DND-41 (cell line): Measurements from ENCODE around the gene LRP8.

ENCODE experiments used
- ATAC-seq: fragments of 200-7000 bp; cut with Tn5 transposase; 3 replicates; pipeline ENCODE4 v1.9.1; 2021; ENCODE audit warnings: low read depth; ENCODE audit not compliant: insufficient read depth
- DNase-seq: peaks from one replicate; pipeline ENCODE4 v3.0.0-alpha.2; 2020
- H2AFZ ChIP-seq: 2 replicates; pipeline ENCODE4 v1.6.0; 2012; ENCODE audit warnings: low read depth, low read length
- H3K27ac ChIP-seq: 2 replicates; pipeline ENCODE4 v1.5.1; 2012; ENCODE audit warnings: low read length, inconsistent platforms
- H3K27me3 ChIP-seq: fragments of 200-600 bp; sonication (generic); 2 replicates; pipeline ENCODE4 v1.6.0; 2012; ENCODE audit warnings: low read length, mild to moderate bottlenecking, inconsistent platforms; ENCODE audit not compliant: insufficient read depth, poor library complexity
- H3K36me3 ChIP-seq: 2 replicates; pipeline ENCODE4 v1.5.1; 2012; ENCODE audit warnings: low read length, inconsistent platforms; ENCODE audit not compliant: insufficient read depth
- H3K4me1 ChIP-seq: 2 replicates; pipeline ENCODE4 v1.5.1; 2012; ENCODE audit warnings: mild to moderate bottlenecking, low read length; ENCODE audit not compliant: insufficient read depth
- H3K4me2 ChIP-seq: 2 replicates; pipeline ENCODE4 v1.6.0; 2012; ENCODE audit warnings: mild to moderate bottlenecking, moderate library complexity, low read length, inconsistent platforms; ENCODE audit not compliant: insufficient read depth
- H3K4me3 ChIP-seq, 2 experiments: fragments of 200-600 bp in 1 of 2; shearing (Covaris generic) in 1 of 2; 2 replicates each; pipeline ENCODE4 v1.5.1; 2012 to 2016; ENCODE audit warnings: inconsistent platforms in 2 of 2, low read length in 2 of 2, mild to moderate bottlenecking in 2 of 2, low read depth in 1 of 2, moderate library complexity in 1 of 2
- H3K79me2 ChIP-seq: 2 replicates; pipeline ENCODE4 v1.6.0; 2012; ENCODE audit warnings: low read length, inconsistent platforms; ENCODE audit not compliant: insufficient read depth
- H3K9ac ChIP-seq: 2 replicates; pipeline ENCODE4 v1.6.0; 2012; ENCODE audit warnings: low read depth, mild to moderate bottlenecking, inconsistent platforms, low read length, moderate library complexity
- H3K9me3 ChIP-seq: 2 replicates; pipeline ENCODE4 v1.5.1; 2012; ENCODE audit warnings: low read length, moderate library complexity, mild to moderate bottlenecking, inconsistent platforms; ENCODE audit not compliant: insufficient read depth, severe bottlenecking
- H4K20me1 ChIP-seq: 2 replicates; pipeline ENCODE4 v1.6.0; 2012; ENCODE audit warnings: low read length; ENCODE audit not compliant: insufficient read depth
- EZH2 ChIP-seq: IDR thresholded peaks from 3 replicates; pipeline ENCODE4 v1.6.1; 2012; ENCODE audit warnings: borderline replicate concordance, low read depth, mild to moderate bottlenecking, moderate library complexity, low read length, inconsistent platforms; ENCODE audit not compliant: severe bottlenecking
- TF ChIP-seq, protein P1 (sequence below): IDR thresholded peaks from 2 replicates; pipeline ENCODE4 v1.5.1; 2012; ENCODE audit warnings: borderline replicate concordance, low read length, moderate library complexity, mild to moderate bottlenecking; ENCODE audit not compliant: poor library complexity, severe bottlenecking; ENCODE audit errors: extremely low read depth

LRP8 gene

DNA sequence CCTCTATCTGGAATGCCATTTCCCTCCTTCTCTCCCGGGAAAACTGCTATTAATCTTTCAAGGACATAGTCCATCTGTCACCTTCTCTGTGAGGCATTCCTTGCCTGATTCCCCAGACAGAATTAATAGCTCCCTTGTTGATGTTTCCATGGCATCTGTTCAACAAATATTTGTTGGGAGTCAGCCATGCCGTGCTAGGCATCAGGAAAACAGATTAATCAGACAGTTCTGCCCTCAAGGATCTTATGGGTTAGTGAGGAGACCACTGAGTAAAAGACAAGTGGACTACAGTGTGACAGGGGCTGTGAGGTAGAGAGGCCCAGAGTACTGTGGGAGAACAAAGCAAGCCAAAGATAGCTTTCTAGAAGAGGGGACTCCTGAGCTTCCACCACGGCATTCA, 78.2 kb downstream of the LRP8 start:
- Histone ChIP-seq H3K4me1 (no peaks in the 10 kb centered on the region), H3K27me3 (no peaks in the 10 kb centered on the region), H3K4me3 (no peak overlapping the region), H3K36me3 (peaks cover 93% of the 10 kb centered on the region), H4K20me1 (no peaks in the 10 kb centered on the region), H3K9ac (no peak overlapping the region), H3K9me3 (no peaks in the 10 kb centered on the region), H3K4me2 (no peak overlapping the region), H3K27ac (no peak overlapping the region), H2AFZ (no peak overlapping the region), H3K79me2 (no peaks in the 10 kb centered on the region)
- no peak for DNase-seq
- no peak for TF ChIP-seq EZH2
- TF ChIP-seq, protein P1, sequence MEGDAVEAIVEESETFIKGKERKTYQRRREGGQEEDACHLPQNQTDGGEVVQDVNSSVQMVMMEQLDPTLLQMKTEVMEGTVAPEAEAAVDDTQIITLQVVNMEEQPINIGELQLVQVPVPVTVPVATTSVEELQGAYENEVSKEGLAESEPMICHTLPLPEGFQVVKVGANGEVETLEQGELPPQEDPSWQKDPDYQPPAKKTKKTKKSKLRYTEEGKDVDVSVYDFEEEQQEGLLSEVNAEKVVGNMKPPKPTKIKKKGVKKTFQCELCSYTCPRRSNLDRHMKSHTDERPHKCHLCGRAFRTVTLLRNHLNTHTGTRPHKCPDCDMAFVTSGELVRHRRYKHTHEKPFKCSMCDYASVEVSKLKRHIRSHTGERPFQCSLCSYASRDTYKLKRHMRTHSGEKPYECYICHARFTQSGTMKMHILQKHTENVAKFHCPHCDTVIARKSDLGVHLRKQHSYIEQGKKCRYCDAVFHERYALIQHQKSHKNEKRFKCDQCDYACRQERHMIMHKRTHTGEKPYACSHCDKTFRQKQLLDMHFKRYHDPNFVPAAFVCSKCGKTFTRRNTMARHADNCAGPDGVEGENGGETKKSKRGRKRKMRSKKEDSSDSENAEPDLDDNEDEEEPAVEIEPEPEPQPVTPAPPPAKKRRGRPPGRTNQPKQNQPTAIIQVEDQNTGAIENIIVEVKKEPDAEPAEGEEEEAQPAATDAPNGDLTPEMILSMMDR = no peak
- ATAC-seq = no peak

DNA sequence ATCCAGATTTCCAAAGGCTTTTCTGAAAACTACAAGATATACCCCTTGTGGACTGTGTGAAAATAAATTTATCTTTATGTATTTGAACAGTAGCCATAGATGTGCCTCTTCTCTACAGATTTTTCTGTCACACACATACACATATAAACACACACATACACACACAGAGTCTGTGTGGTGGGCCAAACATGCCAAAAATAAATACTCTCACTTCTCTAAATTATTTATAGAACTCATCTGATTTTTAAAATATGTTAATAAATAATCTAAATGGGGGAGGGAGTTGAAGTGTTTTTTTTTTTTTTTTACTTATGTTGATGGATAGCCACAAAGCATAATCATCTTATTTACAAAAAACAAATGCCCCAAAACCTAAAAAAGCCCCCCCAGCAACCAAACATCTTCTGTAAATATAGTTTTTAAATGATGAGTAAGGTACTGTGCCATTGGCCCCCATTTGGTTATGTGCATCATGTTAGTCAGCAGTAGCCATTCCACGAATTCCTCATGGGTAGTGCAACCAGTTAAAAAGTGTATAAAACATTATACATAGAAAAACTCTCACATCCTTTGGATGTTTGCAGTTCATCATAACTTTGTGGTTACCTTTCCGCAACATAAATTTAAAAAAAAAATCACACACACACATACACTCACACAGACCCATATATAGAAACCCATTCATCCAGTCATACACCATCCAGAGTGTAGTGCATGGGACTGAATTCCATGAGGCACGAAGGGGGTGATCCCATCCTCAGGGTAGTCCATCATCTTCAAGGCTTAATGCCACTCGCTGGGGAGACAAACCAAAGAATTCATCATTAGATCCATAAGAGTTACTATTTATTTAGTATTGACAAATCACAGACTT, 81.4 kb downstream of the LRP8 start:
- Histone ChIP-seq H4K20me1 (no peaks in the 10 kb centered on the region), H3K36me3 (peaks cover 74% of the 10 kb centered on the region), H3K79me2 (no peaks in the 10 kb centered on the region), H3K27me3 (no peaks in the 10 kb centered on the region), H3K4me3 (no peak overlapping the region), H3K9ac (no peak overlapping the region), H3K4me1 (no peaks in the 10 kb centered on the region), H3K27ac (no peak overlapping the region), H3K9me3 (no peaks in the 10 kb centered on the region), H3K4me2 (no peak overlapping the region), H2AFZ (no peak overlapping the region)
- no peak for TF ChIP-seq EZH2
- TF ChIP-seq, protein P1 = no peak
- DNase-seq (no peak), ATAC-seq (no peak)

DNA sequence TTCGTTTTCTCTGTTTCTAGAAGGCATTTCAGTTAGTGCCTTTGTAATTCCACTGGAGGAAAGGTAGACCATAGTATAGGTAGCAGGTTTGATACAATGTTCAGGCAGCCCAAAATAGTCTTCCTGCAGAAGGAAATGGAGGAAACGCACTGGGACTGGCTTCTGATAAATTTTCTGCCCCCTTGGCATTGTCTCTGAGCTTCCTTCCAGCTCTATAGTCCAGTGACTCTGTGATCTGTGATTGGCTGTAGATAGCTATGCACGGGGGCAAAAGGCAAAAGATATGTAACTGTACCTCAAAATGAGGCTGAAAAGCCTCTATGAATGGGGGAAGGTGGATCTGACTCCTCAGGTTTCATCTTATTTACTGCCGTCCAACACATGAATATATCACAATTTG, 83.7 kb downstream of the LRP8 start:
- Histone ChIP-seq H3K4me2 (no peak overlapping the region), H2AFZ (no peak overlapping the region), H3K27ac (no peak overlapping the region), H3K36me3 (peaks cover 50% of the 10 kb centered on the region), H3K79me2 (no peaks in the 10 kb centered on the region), H4K20me1 (no peaks in the 10 kb centered on the region), H3K9ac (no peak overlapping the region), H3K9me3 (no peaks in the 10 kb centered on the region), H3K4me1 (peaks cover 2% of the 10 kb centered on the region), H3K27me3 (no peaks in the 10 kb centered on the region), H3K4me3 (no peak overlapping the region)
- TF ChIP-seq, protein P1 = no peak
- no peak for TF ChIP-seq EZH2
- ATAC-seq (no peak), DNase-seq (no peak)
